CD14-positive monocyte (primary cell): ENCODE results near the gene SLC25A11. TPM values are rescaled to one million over a fixed set of nuclear protein-coding genes. Genes with fewer than 3 reads are reported as not detected.

Experiments used
- DNase-seq, 3 donors: peaks; one replicate each; pipeline ENCODE4 v3.0.0-alpha.2; 2011 to 2022
- H2AFZ ChIP-seq: 2 replicates; pipeline ENCODE4 v1.6.0; 2012; ENCODE audit warnings: mild to moderate bottlenecking, low read depth, low read length, inconsistent platforms; ENCODE audit not compliant: insufficient read depth, poor library complexity, severe bottlenecking
- H3K27ac ChIP-seq, 2 donors: 1 replicate in 1 of 2; 2 replicates in 1 of 2; pipeline ENCODE4 v1.5.1; 2012 to 2013; ENCODE audit warnings: low read length in 2 of 2, control low read depth in 1 of 2, inconsistent platforms in 1 of 2, low read depth in 1 of 2, mild to moderate bottlenecking in 1 of 2
- H3K27me3 ChIP-seq, 2 donors: one replicate each; pipeline versions ENCODE4 v1.6.0 to v1.6.1; 2011 to 2013; ENCODE audit warnings: low read length in 2 of 2; ENCODE audit not compliant: control insufficient read depth in 2 of 2, insufficient read depth in 2 of 2
- H3K36me3 ChIP-seq, 2 donors: replicated peaks in 1 of 2; 1 replicate in 1 of 2; 2 replicates in 1 of 2; pipeline versions ENCODE4 v1.5.1 to v1.6.1; 2012 to 2013; ENCODE audit warnings: low read length in 2 of 2, control low read depth in 1 of 2, inconsistent platforms in 1 of 2, mild to moderate bottlenecking in 1 of 2; ENCODE audit not compliant: insufficient read depth in 2 of 2, control insufficient read depth in 1 of 2
- H3K4me1 ChIP-seq, 2 donors: 1 replicate in 1 of 2; 2 replicates in 1 of 2; pipeline versions ENCODE4 v1.5.1 to v1.6.1; 2012 to 2013; ENCODE audit warnings: low read length in 2 of 2, control low read depth in 1 of 2, inconsistent platforms in 1 of 2, mild to moderate bottlenecking in 1 of 2, moderate library complexity in 1 of 2; ENCODE audit not compliant: insufficient read depth in 2 of 2, control insufficient read depth in 1 of 2
- H3K4me2 ChIP-seq: replicated peaks from 2 replicates; pipeline ENCODE3; 2012; ENCODE audit warnings: low read length, moderate library complexity, mild to moderate bottlenecking; ENCODE audit not compliant: poor library complexity, severe bottlenecking; ENCODE audit errors: extremely low read depth
- H3K4me3 ChIP-seq, 3 experiments: fragments of 200-600 bp in 1 of 3; sonication (generic) in 1 of 3; replicated peaks in 1 of 3; 1 replicate in 2 of 3; 2 replicates in 1 of 3; pipeline ENCODE4 v1.5.1; 2011 to 2013; ENCODE audit warnings: low read length in 3 of 3, mild to moderate bottlenecking in 3 of 3, control low read depth in 2 of 3, low read depth in 2 of 3, inconsistent platforms in 1 of 3, moderate library complexity in 1 of 3
- H3K79me2 ChIP-seq: 2 replicates; pipeline ENCODE4 v1.6.0; 2012; ENCODE audit warnings: mild to moderate bottlenecking, control low read depth, inconsistent platforms, low read length, moderate library complexity; ENCODE audit not compliant: insufficient read depth
- H3K9ac ChIP-seq: 2 replicates; pipeline ENCODE4 v1.6.0; 2017; ENCODE audit warnings: low read length, mild to moderate bottlenecking; ENCODE audit not compliant: insufficient read depth, poor library complexity, severe bottlenecking
- H3K9me3 ChIP-seq, 2 donors: replicated peaks in 1 of 2; 1 replicate in 1 of 2; 2 replicates in 1 of 2; pipeline versions ENCODE4 v1.5.1 to v1.6.1; 2012 to 2013; ENCODE audit warnings: low read length in 2 of 2, control low read depth in 1 of 2; ENCODE audit not compliant: control insufficient read depth in 1 of 2, insufficient read depth in 1 of 2
- H4K20me1 ChIP-seq: 2 replicates; pipeline ENCODE4 v1.6.0; 2012; ENCODE audit warnings: mild to moderate bottlenecking, low read length, control low read depth, moderate library complexity; ENCODE audit not compliant: insufficient read depth
- H3K27ac Mint-ChIP-seq, 7 donors: one replicate each; pipeline ENCODE4 v1.8.0; 2020; ENCODE audit warnings: mild to moderate bottlenecking in 7 of 7, mixed read lengths in 7 of 7, moderate library complexity in 6 of 7, inconsistent platforms in 2 of 7
- H3K27me3 Mint-ChIP-seq, 3 donors: one replicate each; pipeline ENCODE4 v1.8.0; 2021 to 2022; ENCODE audit warnings: low read depth in 3 of 3, mild to moderate bottlenecking in 3 of 3, mixed read lengths in 3 of 3, moderate library complexity in 3 of 3, inconsistent platforms in 1 of 3
- H3K36me3 Mint-ChIP-seq, 2 donors: one replicate each; pipeline ENCODE4 v1.8.0; 2020; ENCODE audit warnings: mixed read lengths in 2 of 2, inconsistent platforms in 1 of 2, mild to moderate bottlenecking in 1 of 2
- H3K4me1 Mint-ChIP-seq: one replicate; pipeline ENCODE4 v1.8.0; 2020; ENCODE audit warnings: mild to moderate bottlenecking, mixed read lengths
- H3K4me3 Mint-ChIP-seq, 2 donors: one replicate each; pipeline ENCODE4 v1.8.0; 2020; ENCODE audit warnings: mild to moderate bottlenecking in 2 of 2, mixed read lengths in 2 of 2, moderate library complexity in 1 of 2
- H3K9me3 Mint-ChIP-seq, 7 donors: one replicate each; pipeline ENCODE4 v1.8.0; 2020 to 2022; ENCODE audit warnings: mixed read lengths in 7 of 7, mild to moderate bottlenecking in 6 of 7, moderate library complexity in 6 of 7, inconsistent platforms in 2 of 7
- WGBS: methylation state at CpG from one replicate; pipeline ENCODE4 v1.1.5; 2013; ENCODE audit warnings: missing lambda C conversion rate; ENCODE audit not compliant: insufficient coverage; 5-methylcytosine and 5-hydroxymethylcytosine counted together
- intact Hi-C, 2 donors: fragments of 100-400 bp; cut with micrococcal nuclease; formaldehyde crosslinking; loops; one replicate each; pipeline versions ENCODE4 v1.15.0 to v1.15.1; 2023
- polyA plus RNA-seq, 3 donors: library from polyadenylated mRNA; depleted of rRNA in 1 of 3; unstranded in 2 of 3; stranded (reverse) in 1 of 3; fragments of 300-500 nt in 2 of 3; fragments of >200 nt in 1 of 3; fragmentation: Illumina TruSeq in 2 of 3; gene quantifications; 1 replicate in 2 of 3; 2 replicates in 1 of 3; pipeline ENCODE4 v1.2.3, GENCODE V29; 2012 to 2021
- TF ChIP-seq, protein P1 (sequence below): fragments of 200-600 bp; IDR thresholded peaks from one replicate; pipeline ENCODE4 v1.8.0; 2022; ENCODE audit warnings: antibody characterized with exemption, mild to moderate bottlenecking

Gene SLC25A11
- polyA plus RNA-seq, 3 donors = 65.2 to 138 (median 111) TPM

DNA sequence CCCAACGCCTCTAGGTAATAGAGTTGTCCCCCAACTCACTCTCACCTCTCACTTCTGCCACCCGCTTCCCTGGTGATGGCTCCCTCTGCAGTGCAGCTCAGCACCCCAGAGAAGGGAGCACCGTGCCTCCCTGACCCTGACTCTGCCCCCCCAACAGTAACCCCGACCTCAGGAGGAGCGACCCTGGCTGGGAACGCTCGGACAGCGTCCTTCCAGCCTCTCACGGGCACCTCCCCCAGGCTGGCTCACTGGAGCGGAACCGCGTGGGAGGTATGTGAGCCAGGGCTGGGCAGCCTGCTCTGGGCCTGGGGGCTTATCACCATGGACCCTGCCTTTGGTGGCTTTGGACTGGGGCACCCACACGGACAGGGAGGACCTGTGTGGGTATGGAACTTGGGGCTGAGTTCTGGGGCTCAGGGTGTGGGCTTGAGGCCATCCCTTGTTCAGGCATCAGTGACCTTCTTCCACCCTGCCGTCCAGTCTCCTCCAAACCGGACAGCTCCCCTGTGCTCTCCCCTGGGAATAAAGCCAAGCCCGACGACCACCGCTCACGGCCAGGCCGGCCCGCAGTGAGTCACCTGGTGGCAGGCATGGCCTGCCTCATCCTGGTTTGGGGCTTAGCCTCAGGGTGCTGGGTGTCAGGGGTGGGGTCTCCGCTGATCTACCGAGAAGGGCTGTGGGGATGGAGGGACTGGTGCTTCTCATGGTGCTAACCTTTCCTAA, 47.2 kb downstream of the SLC25A11 start:
- peak in 1 of 3 donors; percentile 6 for DNase-seq
- no peaks in the 10 kb centered on the region for H3K27me3 ChIP-seq
- Mint-ChIP-seq H3K9me3 (peaks cover 0 to 2% (median 0%) of the 10 kb centered on the region in 7 donors), H3K36me3 (peaks cover 75 to 92% of the 10 kb centered on the region in 2 donors), H3K27ac (peak overlapping the region in 2 of 7 donors; percentile 66 to 70), H3K27me3 (peaks cover 0 to 1% (median 1%) of the 10 kb centered on the region in 3 donors), H3K4me3 (no peak overlapping the region), H3K4me1 (peaks cover 2% of the 10 kb centered on the region)
- H3K4me3 ChIP-seq = no peak overlapping the region
- H3K79me2 ChIP-seq = no peaks in the 10 kb centered on the region
- H3K27ac ChIP-seq = no peak overlapping the region
- peaks cover 82 to 90% of the 10 kb centered on the region in 2 donors for H3K36me3 ChIP-seq
- no peaks in the 10 kb centered on the region for H3K9me3 ChIP-seq
- intact Hi-C loops = no loop called here
- H2AFZ ChIP-seq = no peak overlapping the region
- 94% methylated on average over 17 of the region's 23 CpGs for WGBS
- H4K20me1 ChIP-seq = peaks cover 4% of the 10 kb centered on the region
- no peak overlapping the region for H3K9ac ChIP-seq
- H3K4me1 ChIP-seq = no peaks in the 10 kb centered on the region
- H3K4me2 ChIP-seq = no peak overlapping the region
- TF ChIP-seq, protein P1, sequence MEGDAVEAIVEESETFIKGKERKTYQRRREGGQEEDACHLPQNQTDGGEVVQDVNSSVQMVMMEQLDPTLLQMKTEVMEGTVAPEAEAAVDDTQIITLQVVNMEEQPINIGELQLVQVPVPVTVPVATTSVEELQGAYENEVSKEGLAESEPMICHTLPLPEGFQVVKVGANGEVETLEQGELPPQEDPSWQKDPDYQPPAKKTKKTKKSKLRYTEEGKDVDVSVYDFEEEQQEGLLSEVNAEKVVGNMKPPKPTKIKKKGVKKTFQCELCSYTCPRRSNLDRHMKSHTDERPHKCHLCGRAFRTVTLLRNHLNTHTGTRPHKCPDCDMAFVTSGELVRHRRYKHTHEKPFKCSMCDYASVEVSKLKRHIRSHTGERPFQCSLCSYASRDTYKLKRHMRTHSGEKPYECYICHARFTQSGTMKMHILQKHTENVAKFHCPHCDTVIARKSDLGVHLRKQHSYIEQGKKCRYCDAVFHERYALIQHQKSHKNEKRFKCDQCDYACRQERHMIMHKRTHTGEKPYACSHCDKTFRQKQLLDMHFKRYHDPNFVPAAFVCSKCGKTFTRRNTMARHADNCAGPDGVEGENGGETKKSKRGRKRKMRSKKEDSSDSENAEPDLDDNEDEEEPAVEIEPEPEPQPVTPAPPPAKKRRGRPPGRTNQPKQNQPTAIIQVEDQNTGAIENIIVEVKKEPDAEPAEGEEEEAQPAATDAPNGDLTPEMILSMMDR = no peak

DNA sequence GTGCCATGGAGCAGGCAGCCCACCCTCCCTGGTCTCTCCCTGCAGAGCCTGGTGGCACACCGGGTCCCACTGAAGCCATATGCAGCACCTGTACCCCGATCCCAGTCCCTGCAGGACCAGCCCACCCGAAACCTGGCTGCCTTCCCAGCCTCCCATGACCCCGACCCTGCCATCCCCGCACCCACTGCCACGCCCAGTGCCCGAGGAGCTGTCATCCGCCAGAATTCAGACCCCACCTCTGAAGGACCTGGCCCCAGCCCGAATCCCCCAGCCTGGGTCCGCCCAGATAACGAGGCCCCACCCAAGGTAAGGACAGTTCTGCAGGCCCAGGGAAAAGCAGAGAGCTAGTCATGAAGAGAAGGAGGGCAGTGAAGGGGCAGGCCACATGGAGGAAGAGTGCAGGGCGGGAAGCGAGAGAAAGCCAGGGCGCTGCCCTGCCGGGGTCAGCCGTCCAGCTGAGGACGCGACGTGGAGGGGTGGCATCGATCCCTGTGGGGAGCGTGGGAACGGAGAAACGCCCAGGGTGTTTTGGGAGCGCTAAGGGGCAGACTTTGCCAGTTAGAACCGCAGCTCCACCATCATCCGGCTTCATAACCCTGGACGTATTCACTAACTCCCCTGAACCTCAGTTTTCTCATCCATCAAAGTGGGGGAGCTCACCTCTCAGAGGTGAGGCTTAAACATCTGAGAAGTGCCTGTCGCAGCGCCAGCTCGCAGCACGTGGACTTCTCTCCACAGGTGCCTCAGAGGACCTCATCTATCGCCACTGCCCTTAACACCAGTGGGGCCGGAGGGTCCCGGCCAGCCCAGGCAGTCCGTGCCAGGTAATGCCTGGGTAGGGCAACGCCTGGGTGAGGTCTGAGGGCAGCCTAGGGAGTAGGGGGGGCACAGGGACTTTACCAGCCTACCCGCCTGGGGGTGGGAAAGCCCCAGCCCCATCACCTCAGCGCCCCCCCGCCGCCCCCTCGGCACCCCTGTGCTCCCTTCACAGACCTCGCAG, 48.1 kb downstream of the SLC25A11 start:
- Histone ChIP-seq H3K9ac (no peak overlapping the region), H3K4me2 (no peak overlapping the region), H3K79me2 (no peaks in the 10 kb centered on the region), H3K27ac (no peak overlapping the region), H3K4me1 (no peaks in the 10 kb centered on the region), H2AFZ (no peak overlapping the region), H4K20me1 (peaks cover 4% of the 10 kb centered on the region), H3K27me3 (no peaks in the 10 kb centered on the region), H3K36me3 (peaks cover 82 to 90% of the 10 kb centered on the region in 2 donors), H3K9me3 (no peaks in the 10 kb centered on the region), H3K4me3 (no peak overlapping the region)
- 97% methylated on average over 30 of the region's 42 CpGs for WGBS
- TF ChIP-seq, protein P1 = no peak
- DNase-seq = peak in 1 of 3 donors; percentile 3
- peaks cover 2% of the 10 kb centered on the region for H3K4me1 Mint-ChIP-seq
- H3K9me3 Mint-ChIP-seq = peaks cover 0 to 2% (median 0%) of the 10 kb centered on the region in 7 donors
- peaks cover 75 to 91% of the 10 kb centered on the region in 2 donors for H3K36me3 Mint-ChIP-seq
- intact Hi-C loops = no loop called here
- peak overlapping the region in 1 of 7 donors; percentile 66 for H3K27ac Mint-ChIP-seq
- H3K27me3 Mint-ChIP-seq = peaks cover 0 to 3% (median 0%) of the 10 kb centered on the region in 3 donors
- no peak overlapping the region for H3K4me3 Mint-ChIP-seq
